Activated T-cell treated with anti-CD3 and anti-CD28 coated beads for 24 hours (primary cell): ENCODE results near the gene VPS50.

ENCODE experiments used
- DNase-seq: peaks from one replicate; pipeline ENCODE4 v3.0.0-alpha.2; 2020; ENCODE audit warnings: low read depth

VPS50 gene

DNA sequence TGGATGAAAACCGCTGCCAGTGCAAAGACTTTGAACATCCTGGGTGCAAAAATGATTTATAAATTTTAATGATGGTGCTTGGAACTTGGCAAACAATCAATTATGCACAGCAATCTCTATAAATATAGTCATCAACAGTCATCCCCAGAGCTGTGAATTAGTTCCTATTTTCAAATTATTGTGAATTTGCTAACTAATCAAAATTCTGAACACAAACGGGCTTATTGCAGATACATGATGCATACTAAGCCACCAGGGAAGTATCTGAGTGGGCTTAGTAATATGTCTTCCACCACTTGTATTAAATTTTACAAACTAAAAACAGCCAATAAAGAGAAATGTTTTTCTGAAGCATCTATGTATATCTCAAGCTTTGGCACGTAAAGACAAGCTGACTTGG is 177.2 kb downstream of the VPS50 start:
- DNase-seq: no peak
